ENCODE results near the gene ZNF669. TPM values are rescaled to one million over a fixed set of nuclear protein-coding genes. Genes with fewer than 3 reads are reported as not detected.
A peak's percentile ranks its signal among the peaks of the same experiment; 100 is the strongest.
"Not testable (repeated sequence)": the region's sequence is repeated elsewhere in the genome, so short reads cannot be mapped to it uniquely, and the experiment has no call there.

Gene ZNF669
- total RNA-seq: 7.7 and 10.4 TPM in 2 replicates

GRCh38 chr1:247103859-247104591 lies at the start of gene ZNF669:
TSS of gene ZNF669 (minus strand) at chr1:247104356. CDS start at chr1:247104199, 157 bp downstream.
- DNase-seq (ENCODE audit: low read depth, low spot score): peak; percentile 80

DNA sequence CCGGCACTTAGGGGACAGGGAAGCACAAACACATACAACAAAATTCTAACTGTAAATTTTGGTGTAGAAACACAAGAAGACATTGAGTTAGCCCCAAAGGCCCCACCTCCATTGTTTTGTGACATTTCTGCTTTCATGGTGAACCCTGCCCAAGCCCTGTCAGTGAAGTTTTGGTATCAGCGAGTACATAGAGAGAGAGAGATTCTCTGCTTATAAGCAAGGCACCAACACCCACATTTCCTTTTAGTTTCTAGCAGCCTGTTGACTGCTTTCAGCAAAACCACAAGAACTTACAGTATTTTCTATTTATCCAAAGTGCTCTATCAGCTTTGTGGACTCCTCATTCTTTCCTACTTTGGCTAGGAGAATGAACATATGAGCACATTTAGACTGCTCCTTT lies 43.6 kb upstream of the ZNF669 start:
- DNase-seq (ENCODE audit: low read depth, low spot score): no peak

GRCh38 chr1:247147120-247147519 lies 43.0 kb upstream of the ZNF669 start:
- not testable (repeated sequence) for DNase-seq (ENCODE audit: low read depth, low spot score)

- DNase-seq (ENCODE audit: low read depth, low spot score): no peak
Measured at GRCh38 chr1:247146671-247147070, 42.5 kb upstream of the ZNF669 start.

DNA sequence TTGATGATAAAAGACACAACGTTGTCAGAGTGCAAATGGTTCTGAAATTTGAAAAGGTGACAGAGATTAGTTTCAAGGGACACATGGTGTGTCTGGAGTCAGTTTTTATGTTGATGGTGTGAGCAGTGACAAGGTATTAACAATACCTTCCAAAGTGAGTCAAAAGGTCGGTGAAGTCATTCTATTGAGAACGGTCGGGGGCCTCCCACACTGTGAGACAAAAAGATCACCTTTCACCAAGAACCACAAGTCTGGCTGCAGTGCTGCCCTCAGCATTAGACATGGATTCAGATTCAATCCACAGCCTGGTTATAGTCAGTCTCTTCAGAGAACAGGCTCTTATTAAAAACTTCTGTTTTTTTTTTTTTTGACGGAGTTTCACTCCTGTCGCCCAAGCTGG lies 41.1 kb upstream of the ZNF669 start:
- DNase-seq (ENCODE audit: low read depth, low spot score): no peak

GRCh38 chr1:247139557-247139956 lies 35.4 kb upstream of the ZNF669 start:
- not testable (repeated sequence) for DNase-seq (ENCODE audit: low read depth, low spot score)

- no peak for DNase-seq (ENCODE audit: low read depth, low spot score)
Measured at GRCh38 chr1:247131236-247131635, 27.1 kb upstream of the ZNF669 start.

- DNase-seq (ENCODE audit: low read depth, low spot score): not testable (repeated sequence)
Measured at GRCh38 chr1:247127519-247128282, 23.5 kb upstream of the ZNF669 start.

GRCh38 chr1:247126601-247127000 lies 22.4 kb upstream of the ZNF669 start:
- not testable (repeated sequence) for DNase-seq (ENCODE audit: low read depth, low spot score)

GRCh38 chr1:247126166-247126565 lies 22.0 kb upstream of the ZNF669 start:
- not testable (repeated sequence) for DNase-seq (ENCODE audit: low read depth, low spot score)

DNA sequence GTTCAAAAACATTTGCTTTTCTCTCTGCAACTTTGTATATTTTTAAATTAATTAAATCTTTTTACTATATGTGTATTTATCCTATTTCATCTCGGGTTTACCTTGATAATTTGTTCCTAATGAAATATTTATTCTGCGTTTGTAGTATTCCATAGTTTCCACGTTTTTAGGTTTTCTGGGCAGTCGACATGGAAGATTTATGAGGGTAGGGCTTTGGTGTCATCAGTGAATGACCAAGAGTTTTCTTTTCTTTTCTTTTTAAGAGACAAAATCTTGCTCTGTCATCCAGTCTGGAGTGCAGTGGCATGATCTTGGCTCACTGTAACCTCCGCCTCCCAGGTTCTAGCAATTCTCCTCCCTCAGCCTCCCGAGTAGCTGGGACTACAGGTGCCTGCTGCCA lies 17.2 kb upstream of the ZNF669 start:
- no peak for DNase-seq (ENCODE audit: low read depth, low spot score)

DNA sequence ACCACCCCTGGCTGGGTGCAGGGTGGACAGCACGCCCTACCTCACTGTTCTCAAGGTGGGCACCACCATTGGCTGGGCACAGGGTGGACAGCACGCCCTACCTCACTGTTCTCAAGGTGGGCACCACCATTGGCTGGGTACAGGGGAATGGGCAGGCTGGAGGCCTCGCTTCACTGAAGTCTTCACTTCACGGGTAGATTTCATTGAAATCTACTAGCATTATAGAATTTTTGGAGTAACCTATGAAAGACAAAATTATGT lies 16.2 kb upstream of the ZNF669 start:
- not testable (repeated sequence) for DNase-seq (ENCODE audit: low read depth, low spot score)

- DNase-seq (ENCODE audit: low read depth, low spot score): no peak
Measured at GRCh38 chr1:247119600-247120407, 15.6 kb upstream of the ZNF669 start.

GRCh38 chr1:247118946-247119446 lies 14.8 kb upstream of the ZNF669 start:
- no peak for DNase-seq (ENCODE audit: low read depth, low spot score)

DNA sequence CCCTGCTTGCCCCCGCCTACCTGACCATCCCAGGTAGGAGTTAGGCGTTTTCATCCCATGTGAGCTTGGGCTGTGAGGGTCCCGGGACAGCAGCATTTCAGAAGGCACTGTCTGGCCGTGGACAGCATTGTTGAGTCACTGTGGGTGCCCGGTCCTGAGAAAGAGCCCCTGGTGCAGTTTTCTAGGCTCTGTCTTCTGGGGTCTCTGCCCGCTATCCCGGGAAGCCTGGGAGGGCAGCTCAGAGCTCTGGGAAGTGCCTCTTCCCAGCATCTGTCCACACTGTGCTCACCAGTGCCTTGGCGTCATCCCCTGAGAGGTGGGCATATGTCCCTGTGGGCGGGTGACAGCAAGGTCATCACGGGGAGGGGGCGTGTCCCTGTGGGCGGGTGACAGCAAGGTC lies 11.4 kb upstream of the ZNF669 start:
- DNase-seq (ENCODE audit: low read depth, low spot score): no peak

GRCh38 chr1:247115141-247115510 lies 11.0 kb upstream of the ZNF669 start:
- no peak for DNase-seq (ENCODE audit: low read depth, low spot score)

DNA sequence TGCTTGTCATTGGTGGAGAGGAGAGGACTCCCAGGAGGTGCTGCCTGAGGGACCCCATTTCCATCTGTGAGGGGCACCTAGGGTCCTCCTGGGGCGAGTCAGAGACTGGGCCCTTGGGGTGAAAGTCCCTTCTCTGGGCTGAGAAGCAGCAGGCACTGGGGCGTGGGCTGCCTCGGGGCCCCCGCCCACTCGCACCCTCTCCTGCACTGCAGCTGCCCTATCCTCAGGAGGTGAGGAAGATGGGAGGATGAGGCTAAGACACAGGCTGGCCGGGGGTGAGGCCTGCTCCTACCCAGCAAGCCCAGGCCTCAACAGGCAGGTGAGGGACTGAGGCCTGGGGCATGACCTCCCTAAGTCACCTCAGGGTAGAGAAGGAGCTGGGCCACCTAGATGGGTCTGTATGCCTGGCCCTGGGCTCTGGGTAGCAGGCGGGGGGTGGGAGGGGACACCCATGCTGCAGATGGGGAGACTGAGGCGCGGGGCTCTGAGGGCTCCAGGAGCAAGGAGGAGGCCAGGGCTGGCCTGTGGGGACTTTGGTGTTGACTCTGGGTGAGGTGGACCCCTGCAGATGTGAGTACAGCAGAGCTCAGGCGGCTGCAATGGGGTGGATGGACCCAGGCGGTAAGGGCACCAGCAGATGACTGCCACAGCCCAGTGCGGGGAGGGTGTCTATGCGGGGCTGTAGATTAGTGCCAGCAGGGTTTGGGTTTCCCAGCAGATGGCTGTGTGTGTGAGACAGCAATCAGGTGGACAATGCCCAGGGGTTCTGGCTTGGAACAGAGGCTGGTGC lies 10.4 kb upstream of the ZNF669 start:
- DNase-seq (ENCODE audit: low read depth, low spot score): no peak

DNA sequence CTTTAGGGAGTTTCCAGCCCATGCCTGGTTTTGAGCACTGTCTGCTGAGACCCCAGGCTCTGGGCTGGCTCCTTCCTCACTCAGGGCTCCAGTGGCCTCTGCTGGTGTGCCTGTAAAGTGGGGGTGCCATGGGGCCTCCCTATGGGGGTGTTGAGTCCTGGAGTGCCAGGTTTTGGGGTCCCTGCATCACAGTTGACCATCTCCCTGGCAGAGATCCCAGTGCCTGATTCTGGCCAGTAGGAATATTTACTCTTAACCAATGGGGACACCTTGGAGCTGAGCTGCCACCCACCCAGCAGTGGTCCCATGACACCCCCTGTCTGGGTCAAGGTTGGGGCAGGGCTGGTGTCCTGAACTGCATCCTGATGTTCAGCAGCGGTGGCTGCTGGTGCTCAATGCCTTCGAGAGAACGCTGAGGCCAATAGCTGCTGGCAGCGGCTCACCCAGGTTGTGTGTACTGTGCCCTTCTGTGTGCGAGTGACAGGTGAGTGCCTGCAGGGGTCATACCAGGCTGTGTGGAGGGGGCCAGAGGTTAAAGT lies 9.6 kb upstream of the ZNF669 start:
- DNase-seq (ENCODE audit: low read depth, low spot score): no peak

DNA sequence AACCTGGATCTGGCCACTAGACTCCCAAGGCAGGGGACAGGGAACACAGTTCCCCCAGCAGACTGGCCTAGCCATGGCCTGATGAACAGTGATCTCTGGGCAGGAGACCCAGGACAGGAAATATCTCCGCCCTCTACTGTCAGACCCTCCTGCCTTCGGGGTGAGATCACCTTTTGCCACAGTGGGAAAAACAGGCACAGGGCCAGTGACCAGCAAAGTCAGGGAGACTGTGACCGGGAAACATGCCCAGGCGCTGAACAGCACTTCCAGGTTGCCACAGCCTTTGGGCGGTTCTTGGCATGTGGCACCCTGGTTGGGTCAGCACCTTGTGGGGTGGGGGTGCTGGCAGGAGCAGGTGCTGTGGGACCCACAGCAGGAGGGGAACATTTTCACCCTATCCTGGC lies 8.9 kb upstream of the ZNF669 start:
- DNase-seq (ENCODE audit: low read depth, low spot score): no peak

- no peak for DNase-seq (ENCODE audit: low read depth, low spot score)
Measured at GRCh38 chr1:247112479-247112781, 8.3 kb upstream of the ZNF669 start.

Measured in pulmonary artery endothelial cell (primary cell).